Vagina (tissue), 2 donors: ENCODE results near the gene CDR2L. TPM values are rescaled to one million over a fixed set of nuclear protein-coding genes. Genes with fewer than 3 reads are reported as not detected.
"Not testable (repeated sequence)": the region's sequence is repeated elsewhere in the genome, so short reads cannot be mapped to it uniquely, and the experiment has no call there.

Experiments
- DNase-seq, 2 donors: peaks; one replicate each; pipeline ENCODE4 v3.0.0-alpha.2; 2017; ENCODE audit errors: extremely low spot score in 2 of 2
- H3K27ac ChIP-seq: fragments of 200-600 bp; sonication (generic); one replicate; pipeline ENCODE4 v1.5.1; 2019
- H3K27me3 ChIP-seq: fragments of 200-600 bp; sonication (generic); one replicate; pipeline ENCODE4 v1.5.1; 2019
- H3K36me3 ChIP-seq, 2 donors: fragments of 200-600 bp; sonication (generic); one replicate each; pipeline ENCODE4 v1.5.1; 2017 to 2019
- H3K4me1 ChIP-seq: fragments of 200-600 bp; sonication (generic); one replicate; pipeline ENCODE4 v1.5.1; 2019
- H3K4me3 ChIP-seq, 2 donors: fragments of 200-600 bp; sonication (generic); 1 replicate in 1 of 2; 2 replicates in 1 of 2; pipeline ENCODE4 v1.5.1; 2016 to 2019
- H3K9me3 ChIP-seq: fragments of 200-600 bp; sonication (generic); one replicate; pipeline ENCODE4 v1.5.1; 2019
- POLR2A ChIP-seq, 2 donors: fragments of 450-650 bp; IDR thresholded peaks; one replicate each; pipeline ENCODE4 v1.6.1; 2017; ENCODE audit warnings: antibody characterized with exemption in 2 of 2, mild to moderate bottlenecking in 2 of 2, moderate library complexity in 2 of 2
- POLR2AphosphoS5 ChIP-seq, 2 donors: sonication (generic); formaldehyde crosslinking; IDR thresholded peaks; one replicate each; pipeline ENCODE4 v1.9.0; 2017; ENCODE audit warnings: antibody characterized with exemption in 2 of 2, mild to moderate bottlenecking in 2 of 2, low read depth in 1 of 2; ENCODE audit not compliant: insufficient read depth in 1 of 2
- intact Hi-C: fragments of 100-400 bp; cut with DNase I; formaldehyde crosslinking; loops from one replicate; pipeline ENCODE4 v1.15.1; 2023
- total RNA-seq: library from RNA; depleted of rRNA; stranded (reverse); fragments of >200 nt; gene quantifications from one replicate; pipeline ENCODE4 v1.2.3, GENCODE V29; 2016
- TF ChIP-seq, protein P1 (sequence below), 3 experiments: fragments of 450-650 bp in 2 of 3; fragments of 200-600 bp in 1 of 3; sonication (generic) in 1 of 3; IDR thresholded peaks; one replicate each; pipeline ENCODE4 v1.5.1; 2017 to 2019; ENCODE audit warnings: antibody characterized with exemption in 3 of 3, mild to moderate bottlenecking in 2 of 3, moderate library complexity in 2 of 3

CDR2L gene
- total RNA-seq, 1 donor from 2014 or later = 13.5 TPM

DNA sequence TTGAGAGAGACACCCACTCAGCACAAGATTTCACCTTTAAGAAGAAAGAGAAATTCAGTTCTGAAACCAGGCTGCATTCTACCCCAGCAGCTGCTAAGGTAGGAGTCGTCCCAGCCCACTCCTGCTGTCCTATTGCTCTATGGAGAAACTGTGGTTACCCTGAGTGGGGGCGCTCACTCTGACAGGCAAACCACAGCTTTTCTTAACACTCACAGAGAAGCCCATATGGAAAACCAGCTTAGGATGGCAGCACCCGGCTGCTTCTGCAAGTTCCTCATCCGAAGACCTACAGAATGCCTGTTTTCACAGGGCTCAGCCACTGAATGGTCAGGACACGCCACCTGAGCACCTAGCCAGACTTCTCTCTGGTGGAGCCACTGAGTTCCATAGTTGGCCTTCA, 51.8 kb downstream of the CDR2L start:
- TF ChIP-seq, protein P1, sequence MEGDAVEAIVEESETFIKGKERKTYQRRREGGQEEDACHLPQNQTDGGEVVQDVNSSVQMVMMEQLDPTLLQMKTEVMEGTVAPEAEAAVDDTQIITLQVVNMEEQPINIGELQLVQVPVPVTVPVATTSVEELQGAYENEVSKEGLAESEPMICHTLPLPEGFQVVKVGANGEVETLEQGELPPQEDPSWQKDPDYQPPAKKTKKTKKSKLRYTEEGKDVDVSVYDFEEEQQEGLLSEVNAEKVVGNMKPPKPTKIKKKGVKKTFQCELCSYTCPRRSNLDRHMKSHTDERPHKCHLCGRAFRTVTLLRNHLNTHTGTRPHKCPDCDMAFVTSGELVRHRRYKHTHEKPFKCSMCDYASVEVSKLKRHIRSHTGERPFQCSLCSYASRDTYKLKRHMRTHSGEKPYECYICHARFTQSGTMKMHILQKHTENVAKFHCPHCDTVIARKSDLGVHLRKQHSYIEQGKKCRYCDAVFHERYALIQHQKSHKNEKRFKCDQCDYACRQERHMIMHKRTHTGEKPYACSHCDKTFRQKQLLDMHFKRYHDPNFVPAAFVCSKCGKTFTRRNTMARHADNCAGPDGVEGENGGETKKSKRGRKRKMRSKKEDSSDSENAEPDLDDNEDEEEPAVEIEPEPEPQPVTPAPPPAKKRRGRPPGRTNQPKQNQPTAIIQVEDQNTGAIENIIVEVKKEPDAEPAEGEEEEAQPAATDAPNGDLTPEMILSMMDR (IDR thresholded peaks at IDR 0.05) = no peak
- TF ChIP-seq POLR2A (IDR thresholded peaks at IDR 0.05) (no peak), POLR2AphosphoS5 (IDR thresholded peaks at IDR 0.05; ENCODE audit: insufficient read depth in 1 of 2, low read depth in 1 of 2) (no peak)
- no peak for DNase-seq
- peaks cover 20% of the 10 kb centered on the region for H3K4me1 ChIP-seq
- H3K36me3 ChIP-seq = peaks cover 3 to 39% of the 10 kb centered on the region in 2 donors
- no peaks in the 10 kb centered on the region for H3K9me3 ChIP-seq
- intact Hi-C loops = loop anchor here (10.0 kb wide), 1 partner anchor 74 kb away; no protein-coding TSS in a partner anchor
- no peak overlapping the region for H3K27ac ChIP-seq
- H3K27me3 ChIP-seq = no peaks in the 10 kb centered on the region
- no peak overlapping the region for H3K4me3 ChIP-seq

DNA sequence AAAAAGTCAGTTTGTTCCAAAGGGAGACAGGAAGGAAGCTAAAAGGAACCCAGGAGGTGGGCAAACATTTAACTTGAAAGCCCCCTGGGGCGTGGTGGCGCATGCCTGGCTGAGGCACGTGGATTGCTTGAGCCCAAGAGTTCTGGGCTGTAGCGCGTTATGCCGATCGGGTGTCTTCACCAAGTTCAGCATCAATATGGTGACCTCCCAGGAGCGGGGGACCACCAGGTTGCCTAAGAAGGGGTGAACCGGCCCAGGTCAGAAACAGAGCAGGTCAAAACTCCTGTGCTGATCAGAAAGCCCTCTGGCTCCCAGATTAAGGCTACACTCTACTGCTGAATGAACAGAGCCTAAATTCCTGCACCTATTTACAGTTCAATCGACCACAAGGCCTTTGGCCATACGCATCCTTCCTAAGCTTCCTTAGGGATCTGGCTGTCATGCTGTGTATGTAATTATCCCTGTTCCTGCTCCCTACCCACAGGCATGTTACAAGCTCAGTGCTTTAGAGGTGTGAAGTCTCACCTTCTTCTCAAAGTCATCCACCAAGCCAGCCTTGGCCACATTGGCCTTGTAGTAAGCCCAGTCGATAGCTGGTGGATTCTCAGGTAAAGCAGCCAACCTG, 54.3 kb downstream of the CDR2L start:
- intact Hi-C loops = no loop called here
- Histone ChIP-seq H3K36me3 (peaks cover 3 to 39% of the 10 kb centered on the region in 2 donors), H3K4me3 (no peak overlapping the region), H3K4me1 (peaks cover 16% of the 10 kb centered on the region), H3K9me3 (no peaks in the 10 kb centered on the region), H3K27ac (no peak overlapping the region), H3K27me3 (no peaks in the 10 kb centered on the region)
- no peak for DNase-seq
- TF ChIP-seq, protein P1 (IDR thresholded peaks at IDR 0.05) = no peak
- no peak for TF ChIP-seq POLR2AphosphoS5 (IDR thresholded peaks at IDR 0.05; ENCODE audit: insufficient read depth in 1 of 2, low read depth in 1 of 2)
- no peak for TF ChIP-seq POLR2A (IDR thresholded peaks at IDR 0.05)

DNA sequence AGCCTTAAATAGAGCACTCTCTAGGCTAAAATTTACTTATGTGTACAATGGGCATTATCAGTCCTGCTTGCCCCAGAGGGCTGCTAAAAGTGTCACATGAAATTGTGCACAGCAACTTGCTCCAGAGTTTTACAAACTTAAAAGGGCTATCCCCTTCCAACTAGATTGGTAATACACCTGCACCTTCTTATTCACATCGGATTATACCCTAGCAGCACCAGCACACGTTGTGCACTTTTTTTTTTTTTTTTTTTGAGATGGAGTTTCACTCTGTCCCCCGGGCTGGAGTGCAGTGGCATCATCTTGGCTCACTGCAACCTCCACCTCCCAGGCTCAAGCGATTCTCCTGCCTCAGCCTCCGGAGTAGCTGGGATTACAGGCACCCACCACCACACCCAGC, 56.4 kb downstream of the CDR2L start:
- H3K9me3 ChIP-seq, intact Hi-C loops, H3K4me3 ChIP-seq, H3K27ac ChIP-seq, DNase-seq, H3K27me3 ChIP-seq: not testable (repeated sequence)
- H3K36me3 ChIP-seq = peaks cover 3 to 31% of the 10 kb centered on the region in 2 donors
- H3K4me1 ChIP-seq = peaks cover 29% of the 10 kb centered on the region

DNA sequence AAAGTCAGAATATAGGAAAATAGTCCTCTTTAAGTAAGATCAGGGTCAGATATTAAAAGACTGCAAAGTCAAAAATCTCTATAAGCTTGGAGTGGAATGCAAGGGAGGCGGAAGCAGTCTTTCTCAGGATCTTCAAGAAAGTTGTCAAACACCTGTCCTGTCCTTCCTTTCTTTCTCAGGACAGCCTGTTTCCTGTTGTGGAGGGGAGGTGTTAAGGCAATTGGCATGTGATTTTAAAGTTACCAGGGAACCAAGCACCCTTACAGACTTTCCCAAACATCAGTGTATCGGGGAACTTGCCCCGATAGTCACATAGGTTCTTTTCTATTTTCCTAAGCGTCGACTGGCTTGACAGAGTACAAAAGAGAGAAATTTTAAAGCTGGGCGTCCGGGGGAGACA, 57.3 kb downstream of the CDR2L start:
- intact Hi-C loops = no loop called here
- no peaks in the 10 kb centered on the region for H3K9me3 ChIP-seq
- TF ChIP-seq POLR2AphosphoS5 (IDR thresholded peaks at IDR 0.05; ENCODE audit: insufficient read depth in 1 of 2, low read depth in 1 of 2) (no peak), POLR2A (IDR thresholded peaks at IDR 0.05) (no peak)
- TF ChIP-seq, protein P1 (IDR thresholded peaks at IDR 0.05) = no peak
- no peak for DNase-seq
- no peak overlapping the region for H3K4me3 ChIP-seq
- H3K27me3 ChIP-seq = no peaks in the 10 kb centered on the region
- H3K27ac ChIP-seq = no peak overlapping the region
- peaks cover 3 to 22% of the 10 kb centered on the region in 2 donors for H3K36me3 ChIP-seq
- peaks cover 36% of the 10 kb centered on the region for H3K4me1 ChIP-seq

DNA sequence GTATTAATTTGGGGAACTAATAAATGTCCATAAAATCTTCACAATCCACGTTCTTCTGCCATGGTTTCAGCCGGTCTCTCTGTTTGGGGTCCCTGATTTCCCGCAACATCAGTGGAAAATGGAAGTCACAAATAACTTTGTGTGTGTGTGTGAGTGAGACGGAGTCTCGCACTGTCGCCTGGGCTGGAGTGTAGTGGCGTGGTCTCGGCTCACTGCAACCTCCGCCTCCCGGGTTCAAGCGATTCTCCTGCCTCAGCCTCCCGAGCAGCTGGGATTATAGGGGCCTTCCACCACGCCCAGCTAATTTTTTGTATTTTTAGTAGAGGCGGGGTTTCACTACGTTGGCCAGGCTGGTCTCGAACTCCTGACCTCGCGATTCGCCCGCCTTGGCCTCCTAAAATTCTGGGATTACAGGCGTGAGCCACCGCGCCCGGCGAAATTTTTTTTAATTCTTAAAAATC, 58.5 kb downstream of the CDR2L start:
- Histone ChIP-seq H3K4me3 (peak overlapping the region; percentile 84 to 90), H3K4me1 (peaks cover 36% of the 10 kb centered on the region), H3K36me3 (peaks cover 0 to 20% of the 10 kb centered on the region in 2 donors), H3K27ac (peak overlapping the region; percentile 95)
- intact Hi-C loops, H3K9me3 ChIP-seq, H3K27me3 ChIP-seq, DNase-seq: not testable (repeated sequence)
